Activated naive CD8-positive, alpha-beta T cell treated with anti-CD3 and anti-CD28 coated beads, Interleukin-2, amount 50 U/mL, for 24 hours (primary cell): ENCODE data around the gene TGFB3.

Experiments
- ATAC-seq: fragments of 150-1000 bp; cut with Tn5 transposase; one replicate; pipeline ENCODE4 v1.10.0; 2021
- DNase-seq: peaks from one replicate; pipeline ENCODE4 v3.0.0; 2021
- H3K27ac Mint-ChIP-seq: one replicate; pipeline ENCODE4 v1.8.0; 2021; ENCODE audit warnings: mild to moderate bottlenecking, mixed read lengths
- H3K27me3 Mint-ChIP-seq: one replicate; pipeline ENCODE4 v1.8.0; 2021; ENCODE audit warnings: mixed read lengths
- H3K36me3 Mint-ChIP-seq: one replicate; pipeline ENCODE4 v1.8.0; 2021; ENCODE audit warnings: low read depth, mixed read lengths
- H3K4me1 Mint-ChIP-seq: one replicate; pipeline ENCODE4 v1.8.0; 2021; ENCODE audit warnings: mixed read lengths
- H3K4me3 Mint-ChIP-seq: one replicate; pipeline ENCODE4 v1.8.0; 2021; ENCODE audit warnings: mild to moderate bottlenecking, moderate library complexity, mixed read lengths
- H3K9me3 Mint-ChIP-seq: one replicate; pipeline ENCODE4 v1.8.0; 2021; ENCODE audit warnings: mixed read lengths

TGFB3 gene

GRCh38 chr14:75979648-75980565 lies 1.9 kb downstream of the TGFB3 start:
- DNase-seq (no peak), ATAC-seq (no peak)
- Mint-ChIP-seq H3K27me3 (peaks cover 2% of the 10 kb centered on the region), H3K36me3 (no peaks in the 10 kb centered on the region), H3K4me1 (peaks cover 38% of the 10 kb centered on the region), H3K4me3 (peak overlapping the region; percentile 32), H3K27ac (no peak overlapping the region), H3K9me3 (no peaks in the 10 kb centered on the region)

GRCh38 chr14:75979071-75979571 lies 2.7 kb downstream of the TGFB3 start:
- ATAC-seq (no peak), DNase-seq (peak; percentile 47)
- Mint-ChIP-seq H3K27me3 (peaks cover 2% of the 10 kb centered on the region), H3K36me3 (no peaks in the 10 kb centered on the region), H3K4me3 (peak overlapping the region; percentile 14), H3K4me1 (peaks cover 38% of the 10 kb centered on the region), H3K9me3 (no peaks in the 10 kb centered on the region), H3K27ac (no peak overlapping the region)

GRCh38 chr14:75978249-75978731 lies 3.5 kb downstream of the TGFB3 start:
- no peak overlapping the region for H3K27ac Mint-ChIP-seq
- H3K27me3 Mint-ChIP-seq, result peaks cover 2% of the 10 kb centered on the region
- no peaks in the 10 kb centered on the region for H3K36me3 Mint-ChIP-seq
- no peak overlapping the region for H3K4me3 Mint-ChIP-seq
- ATAC-seq (no peak), DNase-seq (no peak)
- H3K4me1 Mint-ChIP-seq, result peaks cover 38% of the 10 kb centered on the region
- H3K9me3 Mint-ChIP-seq, result no peaks in the 10 kb centered on the region

GRCh38 chr14:75977582-75977943 lies 4.2 kb downstream of the TGFB3 start:
- H3K4me1 Mint-ChIP-seq, result peaks cover 34% of the 10 kb centered on the region
- no peak overlapping the region for H3K4me3 Mint-ChIP-seq
- no peak overlapping the region for H3K27ac Mint-ChIP-seq
- no peaks in the 10 kb centered on the region for H3K9me3 Mint-ChIP-seq
- no peaks in the 10 kb centered on the region for H3K27me3 Mint-ChIP-seq
- DNase-seq (no peak), ATAC-seq (no peak)
- H3K36me3 Mint-ChIP-seq, result no peaks in the 10 kb centered on the region

- Mint-ChIP-seq H3K4me3 (no peak overlapping the region), H3K36me3 (no peaks in the 10 kb centered on the region), H3K4me1 (peaks cover 34% of the 10 kb centered on the region), H3K27me3 (no peaks in the 10 kb centered on the region), H3K9me3 (no peaks in the 10 kb centered on the region), H3K27ac (no peak overlapping the region)
- ATAC-seq (no peak), DNase-seq (no peak)
These were observed 4.8 kb downstream of the TGFB3 start for GRCh38 chr14:75976826-75977581.

GRCh38 chr14:75972801-75973421 lies 8.9 kb downstream of the TGFB3 start:
- Mint-ChIP-seq H3K9me3 (no peaks in the 10 kb centered on the region), H3K27me3 (no peaks in the 10 kb centered on the region), H3K4me3 (no peak overlapping the region), H3K27ac (no peak overlapping the region), H3K4me1 (peaks cover under 1% of the 10 kb centered on the region), H3K36me3 (peaks cover 2% of the 10 kb centered on the region)
- ATAC-seq, result no peak
- DNase-seq, result no peak

GRCh38 chr14:75971509-75971908 lies 10.3 kb downstream of the TGFB3 start:
- H3K27ac Mint-ChIP-seq, result no peak overlapping the region
- H3K9me3 Mint-ChIP-seq, result no peaks in the 10 kb centered on the region
- ATAC-seq (no peak), DNase-seq (no peak)
- H3K4me3 Mint-ChIP-seq, result no peak overlapping the region
- peaks cover 2% of the 10 kb centered on the region for H3K36me3 Mint-ChIP-seq
- no peaks in the 10 kb centered on the region for H3K4me1 Mint-ChIP-seq
- H3K27me3 Mint-ChIP-seq, result no peaks in the 10 kb centered on the region

GRCh38 chr14:75970989-75971388 lies 10.8 kb downstream of the TGFB3 start:
- no peak for ATAC-seq
- H3K27ac Mint-ChIP-seq, result no peak overlapping the region
- H3K4me3 Mint-ChIP-seq, result no peak overlapping the region
- H3K36me3 Mint-ChIP-seq, result peaks cover 2% of the 10 kb centered on the region
- H3K27me3 Mint-ChIP-seq, result no peaks in the 10 kb centered on the region
- no peaks in the 10 kb centered on the region for H3K4me1 Mint-ChIP-seq
- no peaks in the 10 kb centered on the region for H3K9me3 Mint-ChIP-seq
- DNase-seq, result no peak

GRCh38 chr14:75969891-75970290 lies 11.9 kb downstream of the TGFB3 start:
- ATAC-seq (no peak), DNase-seq (no peak)
- Mint-ChIP-seq H3K9me3 (no peaks in the 10 kb centered on the region), H3K36me3 (peaks cover 2% of the 10 kb centered on the region), H3K4me1 (no peaks in the 10 kb centered on the region), H3K4me3 (no peak overlapping the region), H3K27ac (no peak overlapping the region), H3K27me3 (no peaks in the 10 kb centered on the region)

GRCh38 chr14:75969126-75969525 lies 12.7 kb downstream of the TGFB3 start:
- no peak overlapping the region for H3K4me3 Mint-ChIP-seq
- DNase-seq (no peak), ATAC-seq (no peak)
- H3K27ac Mint-ChIP-seq, result no peak overlapping the region
- no peaks in the 10 kb centered on the region for H3K9me3 Mint-ChIP-seq
- H3K4me1 Mint-ChIP-seq, result no peaks in the 10 kb centered on the region
- peaks cover 2% of the 10 kb centered on the region for H3K36me3 Mint-ChIP-seq
- no peaks in the 10 kb centered on the region for H3K27me3 Mint-ChIP-seq

- DNase-seq, result no peak
- no peak for ATAC-seq
- no peak overlapping the region for H3K27ac Mint-ChIP-seq
- peaks cover 2% of the 10 kb centered on the region for H3K36me3 Mint-ChIP-seq
- H3K27me3 Mint-ChIP-seq, result no peaks in the 10 kb centered on the region
- H3K4me3 Mint-ChIP-seq, result no peak overlapping the region
- no peaks in the 10 kb centered on the region for H3K4me1 Mint-ChIP-seq
- no peaks in the 10 kb centered on the region for H3K9me3 Mint-ChIP-seq
These were observed 13.3 kb downstream of the TGFB3 start for GRCh38 chr14:75968456-75968855.

- Mint-ChIP-seq H3K4me3 (no peak overlapping the region), H3K9me3 (no peaks in the 10 kb centered on the region), H3K27me3 (no peaks in the 10 kb centered on the region), H3K4me1 (no peaks in the 10 kb centered on the region), H3K36me3 (peaks cover 2% of the 10 kb centered on the region), H3K27ac (no peak overlapping the region)
- no peak for DNase-seq
- ATAC-seq, result no peak
These were observed 13.9 kb downstream of the TGFB3 start for GRCh38 chr14:75967866-75968265.

GRCh38 chr14:75961662-75962061 lies 20.1 kb downstream of the TGFB3 start:
- DNase-seq (no peak), ATAC-seq (no peak)
- H3K27me3 Mint-ChIP-seq, result no peaks in the 10 kb centered on the region
- H3K4me1 Mint-ChIP-seq, result peaks cover 4% of the 10 kb centered on the region
- H3K27ac Mint-ChIP-seq, result no peak overlapping the region
- H3K36me3 Mint-ChIP-seq, result peaks cover 4% of the 10 kb centered on the region
- H3K9me3 Mint-ChIP-seq, result no peaks in the 10 kb centered on the region
- H3K4me3 Mint-ChIP-seq, result no peak overlapping the region

- ATAC-seq, result no peak
- H3K4me1 Mint-ChIP-seq, result peaks cover 4% of the 10 kb centered on the region
These were observed 21.6 kb downstream of the TGFB3 start for GRCh38 chr14:75960231-75960630.

More at GRCh38 chr14:75960231-75960630, 21.6 kb downstream of the TGFB3 start:
- no peak overlapping the region for H3K4me3 Mint-ChIP-seq
- H3K27ac Mint-ChIP-seq, result no peak overlapping the region
- peaks cover 4% of the 10 kb centered on the region for H3K36me3 Mint-ChIP-seq
- no peak for DNase-seq
- no peaks in the 10 kb centered on the region for H3K27me3 Mint-ChIP-seq
- H3K9me3 Mint-ChIP-seq, result no peaks in the 10 kb centered on the region
